HG03571 (cell line): ENCODE measurements around the gene NRG2.

ENCODE experiments used
- ATAC-seq: cut with Tn5 transposase; IDR thresholded peaks from one replicate; pipeline ENCODE4 v1.9.1; 2021; ENCODE audit not compliant: unreplicated experiment

The NRG2 gene

GRCh38 chr5:140041492-140042392 is 1.4 kb downstream of the NRG2 start:
- no peak for ATAC-seq

DNA sequence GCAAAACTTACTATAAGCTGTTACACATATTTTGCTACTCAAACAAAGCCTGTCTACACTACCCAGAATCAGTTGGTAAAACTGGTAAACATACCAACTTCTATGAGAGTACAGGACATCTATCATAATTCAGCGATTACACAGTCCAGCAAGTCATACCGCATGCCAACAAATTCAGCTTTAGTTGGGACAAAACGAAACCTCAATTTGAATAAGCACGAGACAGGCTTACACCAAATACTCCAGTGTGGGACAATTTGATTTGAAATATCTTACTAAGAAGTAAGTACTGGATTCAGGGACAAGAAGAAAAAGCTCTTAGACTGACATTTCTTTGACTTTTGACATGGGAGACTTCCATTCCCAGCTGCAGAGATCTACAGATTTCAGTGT is 2.0 kb downstream of the NRG2 start:
- no peak for ATAC-seq

DNA sequence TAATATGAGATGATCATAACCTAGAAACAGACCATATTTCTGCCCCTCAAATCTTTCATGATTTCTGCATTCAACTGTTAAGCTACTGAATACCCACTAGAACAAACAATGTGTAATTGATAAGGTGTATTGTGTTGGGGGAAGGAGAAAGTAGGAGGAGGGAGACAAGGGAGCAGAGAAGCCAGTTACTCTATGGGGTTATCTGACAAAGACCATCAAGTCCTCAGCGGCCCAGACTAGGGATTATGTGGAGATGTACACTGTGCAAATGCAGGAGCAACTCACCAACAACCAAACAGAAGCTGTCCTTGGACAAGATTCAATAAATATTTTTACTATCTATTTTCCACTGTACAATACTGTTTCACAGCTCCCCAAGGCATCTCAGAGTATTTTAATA is 2.7 kb downstream of the NRG2 start:
- ATAC-seq, result no peak

GRCh38 chr5:140039561-140039960 is 3.5 kb downstream of the NRG2 start:
- no peak for ATAC-seq

DNA sequence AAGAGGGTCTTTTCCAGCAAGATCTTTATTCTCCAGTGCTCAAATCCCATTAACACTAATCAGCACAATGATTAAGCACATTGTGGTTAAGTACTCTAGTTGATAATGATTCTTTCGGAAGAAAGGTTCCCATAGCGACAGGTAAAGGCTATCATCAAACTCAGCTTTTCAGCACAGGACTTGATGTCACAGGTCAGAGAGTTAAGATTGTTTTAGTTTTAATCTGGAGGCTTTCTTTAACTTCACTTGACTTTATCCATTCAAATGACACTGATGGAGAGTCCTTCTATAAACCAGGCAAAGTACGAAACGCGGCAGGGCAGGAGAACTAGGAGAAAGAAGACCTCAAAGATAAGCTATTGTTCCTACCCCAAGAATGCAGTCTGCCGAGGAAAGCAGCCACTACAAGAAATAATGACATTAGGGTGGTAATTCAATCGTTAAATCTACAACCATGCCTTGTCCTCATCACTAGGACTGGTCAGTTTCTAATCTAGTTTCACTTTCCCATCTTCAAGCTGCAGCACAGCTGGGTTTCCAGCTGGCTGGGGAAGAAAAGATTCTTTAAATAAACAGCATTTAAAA is 4.6 kb downstream of the NRG2 start:
- no peak for ATAC-seq

GRCh38 chr5:140037012-140037411 is 6.1 kb downstream of the NRG2 start:
- no peak for ATAC-seq

DNA sequence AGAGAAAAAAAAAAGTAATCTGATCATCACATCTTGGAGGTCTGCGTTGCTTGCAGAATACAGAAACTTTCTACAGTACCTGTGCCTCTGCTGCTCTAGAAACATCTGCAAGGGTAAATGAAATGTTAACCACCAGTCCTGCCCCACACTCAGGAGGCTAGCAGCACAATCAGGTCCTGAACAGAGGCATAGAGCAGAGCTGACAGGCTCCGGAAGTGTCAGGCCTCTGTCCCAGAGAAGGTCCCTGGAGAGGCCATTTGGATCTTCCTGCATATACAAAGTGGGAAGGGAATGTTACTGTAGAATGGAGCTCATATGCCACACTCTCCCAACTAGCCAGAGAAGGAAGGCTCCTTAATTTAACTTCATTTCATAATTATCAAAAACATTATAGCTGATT is 7.2 kb downstream of the NRG2 start:
- no peak for ATAC-seq

DNA sequence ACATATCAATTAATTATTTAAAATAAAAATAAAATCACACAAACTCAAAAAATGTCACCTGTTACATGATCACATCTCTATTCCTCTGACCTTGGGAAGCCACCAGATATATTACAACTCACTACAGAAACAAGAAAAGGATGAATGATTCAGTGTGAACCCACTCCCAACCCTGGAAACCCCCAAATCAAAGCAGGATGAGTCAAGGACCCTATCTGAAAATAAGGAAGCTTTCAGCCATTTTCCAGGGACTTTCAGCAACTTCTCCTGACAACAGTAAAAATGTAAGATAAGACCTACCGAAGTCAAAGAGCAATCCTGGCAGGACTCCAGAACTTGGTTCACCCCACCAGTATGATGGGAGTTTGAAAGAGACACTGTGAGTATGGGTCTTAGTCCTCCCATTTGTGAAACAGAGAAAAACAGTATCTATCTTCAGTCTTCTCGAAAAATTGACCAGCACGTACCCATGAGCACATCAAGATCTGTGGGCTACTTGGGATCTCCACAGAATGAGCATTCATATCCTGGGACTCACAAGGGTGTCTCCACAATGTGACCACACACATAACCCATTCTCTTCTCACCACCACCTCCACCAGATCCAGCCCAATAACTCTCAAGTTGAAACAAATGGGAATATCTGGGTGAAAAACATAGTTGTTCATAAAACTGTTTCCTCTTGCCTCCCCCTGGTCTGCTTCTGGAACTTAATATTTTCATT is 9.9 kb downstream of the NRG2 start:
- ATAC-seq, result no peak

- no peak for ATAC-seq
These were observed 10.8 kb downstream of the NRG2 start for GRCh38 chr5:140032296-140032695.

DNA sequence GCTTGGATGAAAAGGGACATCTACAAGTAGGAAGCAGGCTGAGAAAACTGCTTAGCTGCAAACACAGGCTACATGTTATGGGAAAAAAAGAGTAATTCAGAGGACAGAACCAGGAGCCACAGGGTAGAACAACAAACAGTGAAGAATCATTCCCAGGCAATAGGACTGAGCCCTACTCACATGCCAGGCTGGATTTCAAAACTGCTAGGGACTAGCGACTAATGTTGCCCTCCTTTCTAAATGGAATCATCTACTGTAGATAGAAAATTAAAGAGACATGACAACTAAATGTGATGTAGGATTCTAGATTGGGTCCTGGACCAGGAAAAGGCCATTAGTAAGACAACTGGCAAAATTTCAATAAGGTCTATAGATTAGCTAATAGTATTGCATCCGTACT is 15.3 kb downstream of the NRG2 start:
- no peak for ATAC-seq

DNA sequence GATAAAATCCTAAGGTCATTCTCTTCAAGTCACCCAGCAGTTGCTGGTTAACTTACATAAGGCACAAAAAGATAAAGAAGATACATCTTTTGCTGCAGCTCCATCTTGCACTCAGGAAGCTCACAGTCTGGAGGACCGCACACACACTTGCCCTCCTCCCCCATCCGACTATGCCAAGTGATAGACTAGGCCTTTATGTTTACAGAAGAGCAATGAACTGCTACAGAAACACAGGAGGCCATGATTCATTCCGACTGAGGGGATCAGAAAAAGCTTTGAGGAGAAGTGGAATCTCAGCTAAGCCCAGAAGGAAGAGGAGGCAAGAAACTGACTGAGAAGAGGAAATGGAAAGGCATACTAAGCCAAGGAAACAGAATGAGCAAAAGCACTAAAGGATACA is 17.4 kb downstream of the NRG2 start:
- ATAC-seq, result no peak

GRCh38 chr5:140024928-140025327 is 18.2 kb downstream of the NRG2 start:
- no peak for ATAC-seq

- ATAC-seq, result no peak
These were observed 19.4 kb downstream of the NRG2 start for GRCh38 chr5:140023611-140024191.

- ATAC-seq, result no peak
These were observed 22.4 kb downstream of the NRG2 start for GRCh38 chr5:140020601-140021177.

GRCh38 chr5:140018920-140019644 is 24.0 kb downstream of the NRG2 start:
- no peak for ATAC-seq

DNA sequence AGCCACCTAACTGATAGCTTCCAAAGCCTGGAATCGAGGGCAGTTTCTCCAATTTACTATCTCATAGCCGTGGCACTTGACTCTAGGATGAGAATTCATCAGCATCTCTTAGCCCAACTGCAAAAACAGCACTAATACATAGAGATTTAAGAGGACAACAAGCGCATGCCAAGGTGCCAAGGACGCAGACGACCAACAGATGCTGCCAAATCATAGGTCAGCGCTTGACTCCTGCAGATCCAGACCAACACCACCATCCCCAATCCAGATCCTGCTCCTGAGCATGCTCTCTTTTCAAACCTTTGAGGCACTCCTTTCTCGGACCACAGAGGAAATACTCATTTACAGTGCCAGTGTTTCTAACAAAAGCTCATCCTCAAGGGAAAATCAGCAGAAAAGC is 24.6 kb downstream of the NRG2 start:
- no peak for ATAC-seq

DNA sequence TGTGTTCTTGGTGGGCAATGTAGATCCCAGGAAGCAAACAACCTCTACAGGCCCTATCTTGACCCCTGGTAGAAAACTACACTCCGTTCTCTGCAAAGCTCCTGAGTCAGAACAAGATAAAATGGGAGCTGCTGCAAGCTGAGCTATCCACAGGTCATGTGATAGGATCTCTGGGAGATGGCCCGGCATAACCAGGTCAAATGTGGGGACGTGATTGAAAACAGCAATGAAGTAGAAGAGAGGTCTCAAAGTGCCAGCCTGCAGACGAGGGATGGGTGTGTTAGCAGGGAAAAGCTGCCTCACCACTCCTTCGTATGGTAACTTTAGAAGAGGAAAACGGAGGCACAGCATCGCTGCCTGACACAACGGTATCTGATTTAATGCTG is 25.0 kb downstream of the NRG2 start:
- ATAC-seq, result no peak

DNA sequence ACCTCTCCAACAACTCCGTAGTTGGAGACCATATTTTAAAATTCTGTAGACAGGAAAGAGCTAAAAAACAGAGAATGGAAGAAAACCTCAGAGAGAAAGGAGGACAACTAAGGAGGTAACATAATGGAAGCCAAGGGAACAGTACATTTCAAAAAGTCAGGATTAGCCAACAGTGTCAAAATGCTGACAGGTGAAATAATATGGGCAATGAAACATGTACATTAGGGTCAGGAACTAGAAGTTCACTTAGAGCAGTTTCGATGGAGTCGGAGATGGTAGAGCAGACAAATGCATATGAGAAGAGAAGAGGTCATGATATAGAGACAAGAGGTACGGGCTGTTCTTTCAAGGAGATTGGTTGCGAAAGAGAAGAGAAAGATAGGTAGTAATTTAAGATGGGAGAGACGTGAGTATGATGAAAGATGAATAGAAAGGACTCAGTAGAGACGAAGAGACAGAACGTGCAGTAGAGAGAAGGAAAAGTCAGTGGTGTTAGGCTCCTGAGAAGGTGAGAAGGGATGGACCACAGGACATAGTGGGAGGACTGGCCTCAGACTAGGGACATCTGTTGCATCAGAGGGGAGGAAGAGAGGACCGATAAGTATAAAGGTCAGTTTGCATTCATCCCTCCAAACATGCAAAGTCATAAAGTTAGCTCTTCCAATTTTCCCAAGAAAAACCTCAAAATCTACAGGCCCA is 25.6 kb downstream of the NRG2 start:
- ATAC-seq, result no peak

DNA sequence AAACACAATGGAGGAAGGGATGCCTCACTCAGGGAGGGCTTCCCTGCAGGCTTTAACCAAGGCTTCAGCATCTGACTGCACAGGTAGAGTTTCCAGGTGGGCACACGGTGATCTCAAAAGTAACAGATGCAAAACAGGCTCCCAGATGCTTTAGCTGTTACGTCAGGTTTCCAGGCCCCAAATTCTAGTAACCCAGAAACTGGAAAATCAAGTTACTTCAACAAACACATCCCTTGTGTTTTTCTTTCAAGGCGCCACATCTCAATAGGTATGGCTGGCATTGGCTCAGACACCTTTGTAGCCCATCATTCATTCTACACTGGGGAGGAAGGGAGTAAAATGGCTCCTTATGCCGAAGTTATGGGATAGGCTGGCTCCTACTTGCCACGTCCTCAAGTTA is 27.4 kb downstream of the NRG2 start:
- no peak for ATAC-seq

- no peak for ATAC-seq
These were observed 28.3 kb downstream of the NRG2 start for GRCh38 chr5:140014751-140015150.
